K562 (cell line): ENCODE data around the gene LRRC8A. TPM values are rescaled to one million over a fixed set of nuclear protein-coding genes. Genes with fewer than 3 reads are reported as not detected.
A peak's percentile ranks its signal among the peaks of the same experiment; 100 is the strongest.

Source experiments
- ATAC-seq: fragments of 200-7000 bp; cut with Tn5 transposase; 3 replicates; pipeline ENCODE4 v1.9.1; 2020; ENCODE audit warnings: moderate library complexity
- BruUV-seq: library from RNA; stranded (reverse); fragments of 400-500 nt; replicated peaks from 2 replicates; lab custom pipeline; 2021; lab: Mats Ljungman, UMichigan
- CTCF ChIA-PET: fragments of 300-600 bp; formaldehyde crosslinking; extraction: SDS; loops from one replicate; lab custom pipeline; 2021; ENCODE audit warnings: low intra/inter-chr PET ratio; lab: Yijun Ruan, JAX
- POLR2A ChIA-PET: fragments of 300-600, 350-650 bp; sonication (Branson Sonifier 250); formaldehyde crosslinking; extraction: SDS; loops from one replicate; lab custom pipeline; 2021; ENCODE audit warnings: antibody characterized with exemption, inconsistent platforms; lab: Yijun Ruan, JAX
- DNase-seq, 4 experiments: peaks; one replicate each; pipeline versions ENCODE4 v3.0.0 to v3.0.0-alpha.2; 2011 to 2018; ENCODE audit warnings: low spot score in 3 of 4, mixed read lengths in 3 of 4; ENCODE audit errors: extremely low read depth in 1 of 4
- FAIRE-seq: peaks from 2 replicates; lab custom pipeline; 2011; peaks lifted over from hg19 to GRCh38; lab: Jason Lieb, UNC
- H2AFZ ChIP-seq: 2 replicates; pipeline ENCODE4 v1.6.0; 2011; ENCODE audit warnings: low read depth, low read length, control low read depth, inconsistent platforms
- H3K27ac ChIP-seq: fragments of 200-600 bp; 3 replicates; pipeline ENCODE4 v1.8.0; 2011; ENCODE audit warnings: low read depth, mild to moderate bottlenecking, control low read depth, inconsistent platforms, low read length, moderate library complexity, mixed read lengths; ENCODE audit errors: extremely low read depth
- H3K27me3 ChIP-seq, 2 experiments: fragments of 300-600 bp in 1 of 2; 2 replicates in 1 of 2; 3 replicates in 1 of 2; pipeline versions ENCODE4 v1.6.0 to v1.8.0; 2011; ENCODE audit warnings: inconsistent platforms in 2 of 2, low read length in 2 of 2, mild to moderate bottlenecking in 1 of 2, mixed read lengths in 1 of 2, moderate library complexity in 1 of 2; ENCODE audit not compliant: control insufficient read depth in 2 of 2, insufficient read depth in 2 of 2
- H3K36me3 ChIP-seq: fragments of 300-600 bp; 3 replicates; pipeline ENCODE4 v1.8.0; 2011; ENCODE audit warnings: mild to moderate bottlenecking, low read length, inconsistent platforms; ENCODE audit not compliant: control insufficient read depth, insufficient read depth
- H3K4me1 ChIP-seq, 2 experiments: fragments of 200-600 bp in 1 of 2; replicated peaks in 1 of 2; 2 replicates in 1 of 2; 3 replicates in 1 of 2; pipeline versions ENCODE4 v1.5.1 to v1.8.0; 2011; ENCODE audit warnings: inconsistent platforms in 2 of 2, low read length in 2 of 2, mild to moderate bottlenecking in 1 of 2, mixed read lengths in 1 of 2, moderate library complexity in 1 of 2; ENCODE audit not compliant: control insufficient read depth in 2 of 2, insufficient read depth in 2 of 2
- H3K4me2 ChIP-seq: 2 replicates; pipeline ENCODE4 v1.6.1; 2011; ENCODE audit warnings: low read length, control low read depth, inconsistent platforms, mixed read lengths; ENCODE audit not compliant: insufficient read depth
- H3K4me3 ChIP-seq: fragments of 200-600 bp; sonication (generic), shearing (Covaris generic); 2 replicates; pipeline ENCODE4 v1.5.1; 2016; ENCODE audit warnings: control low read depth, inconsistent platforms
- H3K79me2 ChIP-seq: fragments of 200-600 bp; 3 replicates; pipeline ENCODE4 v1.8.0; 2011; ENCODE audit warnings: low read length, inconsistent platforms; ENCODE audit not compliant: control insufficient read depth, insufficient read depth
- H3K9ac ChIP-seq, 2 experiments: 2 replicates each; pipeline versions ENCODE4 v1.6.0 to v1.6.1; 2011; ENCODE audit warnings: low read depth in 2 of 2, low read length in 2 of 2, control low read depth in 1 of 2, inconsistent platforms in 1 of 2, mild to moderate bottlenecking in 1 of 2, mixed read lengths in 1 of 2; ENCODE audit not compliant: insufficient read depth in 1 of 2
- H3K9me1 ChIP-seq: one replicate; pipeline ENCODE4 v1.6.0; 2011; ENCODE audit warnings: inconsistent platforms, mild to moderate bottlenecking, low read length, moderate library complexity; ENCODE audit not compliant: control insufficient read depth, insufficient read depth
- H3K9me3 ChIP-seq: replicated peaks from 2 replicates; pipeline ENCODE4 v1.5.1; 2011; ENCODE audit warnings: low read depth, low read length, inconsistent platforms; ENCODE audit not compliant: control insufficient read depth, insufficient read depth
- H4K20me1 ChIP-seq: replicated peaks from 2 replicates; pipeline ENCODE4 v1.6.1; 2011; ENCODE audit warnings: low read length, inconsistent platforms, mixed read lengths; ENCODE audit not compliant: control insufficient read depth, insufficient read depth
- ELF1 ChIP-seq: fragments of 200-800 bp; sonication (Bioruptor generic); IDR thresholded peaks from 2 replicates; pipeline ENCODE4 v1.6.1; 2016; ENCODE audit warnings: missing genetic modification characterization, missing compliant biosample characterization
- KAT7 ChIP-seq: sonication (generic); formaldehyde crosslinking; IDR thresholded peaks from 2 replicates; pipeline ENCODE4 v1.8.0; 2022; ENCODE audit warnings: missing genetic modification reagents, mild to moderate bottlenecking, borderline replicate concordance
- ZBTB34 ChIP-seq: fragments of 250-450 bp; sonication (Bioruptor Pico); IDR thresholded peaks from 2 replicates; pipeline ENCODE4 v1.8.0; 2021; ENCODE audit warnings: mild to moderate bottlenecking, moderate library complexity
- ZNF232 ChIP-seq: sonication (generic); formaldehyde crosslinking; IDR thresholded peaks from 2 replicates; pipeline ENCODE4 v1.8.0; 2022; ENCODE audit warnings: mild to moderate bottlenecking, missing genetic modification reagents
- ZNF24 ChIP-seq: fragments of 450-650 bp; IDR thresholded peaks from 2 replicates; pipeline ENCODE4 v1.6.1; 2016
- ZNF707 ChIP-seq: fragments of 250-450 bp; sonication (Bioruptor Pico); conservative IDR thresholded peaks from 2 replicates; pipeline ENCODE4 v1.8.0; 2022; ENCODE audit warnings: inconsistent platforms, mild to moderate bottlenecking, moderate library complexity
- whole genome bisulfite sequencing: fragments of 100-300 bp; shearing (Covaris generic); methylation state at CpG from one replicate; pipeline ENCODE4 v1.1.6; 2016; ENCODE audit warnings: low coverage, mixed read lengths; ENCODE audit not compliant: insufficient coverage; ENCODE audit errors: missing lambda C conversion rate; 5-methylcytosine and 5-hydroxymethylcytosine counted together
- in situ Hi-C: fragments of 300-500 bp; cut with MboI; formaldehyde crosslinking; loops from 4 replicates; pipeline ENCODE4 v1.15.0; 2018; ENCODE audit warnings: inconsistent platforms, mixed read lengths
- intact Hi-C: fragments of 100-400 bp; cut with micrococcal nuclease; formaldehyde crosslinking; loops from 2 replicates; pipeline ENCODE4 v1.14.2; 2022
- polyA plus RNA-seq, 8 experiments: library from polyadenylated mRNA; depleted of rRNA in 4 of 8; stranded (reverse) in 5 of 8; unstranded in 3 of 8; fragments of >200 nt; fragmentation: Nextera tagmentation in 2 of 8; fragmentation: Illumina TruSeq in 1 of 8; extraction: Ambion mirVana in 2 of 8; extraction: Trizol in 1 of 8; gene quantifications; 2 replicates each; pipeline versions ENCODE4 v1.2.1 to v1.2.3, GENCODE V29; 2011 to 2014; ENCODE audit warnings: inconsistent platforms in 1 of 8, missing spikeins in 1 of 8
- total RNA-seq, 7 experiments: library from RNA; depleted of rRNA in 6 of 7; stranded (reverse); fragments of >200 nt in 6 of 7; fragmentation: Illumina TruSeq in 2 of 7; extraction: Trizol in 2 of 7; gene quantifications; 2 replicates each; pipeline versions ENCODE4 v1.2.1 to v1.2.3, GENCODE V29; 2011 to 2021; ENCODE audit warnings: low replicate concordance in 1 of 7
- TF ChIP-seq, protein P1 (sequence below): fragments of 450-650 bp; formaldehyde crosslinking; IDR thresholded peaks from 2 replicates; pipeline ENCODE4 v1.4.0; 2020; ENCODE audit warnings: mild to moderate bottlenecking, moderate library complexity

The LRRC8A gene
- total and polyA plus RNA-seq, 9 of the 15 experiments (the other 6 are each of a cell fraction or from before 2014, with no cell fraction given), result 2.9 to 24.7 (median 8.9) TPM

- Histone ChIP-seq H3K79me2 (peaks cover 61% of the 10 kb centered on the region), H3K4me3 (no peak overlapping the region), H3K9me1 (peaks cover 7% of the 10 kb centered on the region), H3K36me3 (peaks cover 43% of the 10 kb centered on the region; the same call in 2 of the 3 replicates), H4K20me1 (peaks cover 3% of the 10 kb centered on the region; the same call in 1 of the 2 replicates), H3K9ac (no peak overlapping the region), H3K27me3 (no peaks in the 10 kb centered on the region), H2AFZ (no peak overlapping the region), H3K4me2 (no peak overlapping the region), H3K4me1 (peaks cover 28 to 38% of the 10 kb centered on the region in 2 experiments), H3K27ac (no peak overlapping the region), H3K9me3 (no peaks in the 10 kb centered on the region)
- no peak for ATAC-seq
- intact Hi-C loops, result no loop called here
- 89% methylated on average over 2 of the region's 2 CpGs for WGBS
- in situ Hi-C loops, result no loop called here
- POLR2A ChIA-PET, result interaction anchor here (1.2 kb wide), 1 partner anchor 9 kb away, joined by 3 read pairs; no protein-coding TSS in a partner anchor
- no peak for FAIRE-seq
- TF ChIP-seq ZNF707 (CRISPR knock-in tag) (no peak), ZNF232 (CRISPR knock-in tag) (no peak), ZNF24 (peak; percentile 92), KAT7 (no peak), ZBTB34 (CRISPR knock-in tag) (no peak), ELF1 (tag) (no peak)
- TF ChIP-seq, protein P1, sequence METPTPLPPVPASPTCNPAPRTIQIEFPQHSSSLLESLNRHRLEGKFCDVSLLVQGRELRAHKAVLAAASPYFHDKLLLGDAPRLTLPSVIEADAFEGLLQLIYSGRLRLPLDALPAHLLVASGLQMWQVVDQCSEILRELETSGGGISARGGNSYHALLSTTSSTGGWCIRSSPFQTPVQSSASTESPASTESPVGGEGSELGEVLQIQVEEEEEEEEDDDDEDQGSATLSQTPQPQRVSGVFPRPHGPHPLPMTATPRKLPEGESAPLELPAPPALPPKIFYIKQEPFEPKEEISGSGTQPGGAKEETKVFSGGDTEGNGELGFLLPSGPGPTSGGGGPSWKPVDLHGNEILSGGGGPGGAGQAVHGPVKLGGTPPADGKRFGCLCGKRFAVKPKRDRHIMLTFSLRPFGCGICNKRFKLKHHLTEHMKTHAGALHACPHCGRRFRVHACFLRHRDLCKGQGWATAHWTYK, result no peak
- DNase-seq, result no peak
- BruUV-seq, result no TSS peak
- CTCF ChIA-PET, result interaction anchor here (0.8 kb wide), 1 partner anchor 182 kb away, joined by 5 read pairs; the partner anchor contains the start of gene PKN3
These were observed 2.2 kb downstream of the LRRC8A start for GRCh38 chr9:128884164-128884563.
